Naive thymus-derived CD4-positive, alpha-beta T cell (primary cell): ENCODE results near the gene FBXL16. TPM values are rescaled to one million over a fixed set of nuclear protein-coding genes. Genes with fewer than 3 reads are reported as not detected.

Source experiments
- ATAC-seq: fragments of 150-1000 bp; cut with Tn5 transposase; 2 replicates; pipeline ENCODE4 v1.10.0; 2021; ENCODE audit warnings: mild to moderate bottlenecking, moderate library complexity
- CTCF ChIA-PET: fragments of 350-600 bp; sonication (Branson Sonifier 250); formaldehyde crosslinking; loops from one replicate; lab custom pipeline; 2021; ENCODE audit warnings: antibody characterized with exemption; lab: Charles Lee
- POLR2A ChIA-PET: fragments of 350-600 bp; sonication (Branson Sonifier 250); formaldehyde crosslinking; loops from one replicate; lab custom pipeline; 2021; ENCODE audit warnings: antibody characterized with exemption, inconsistent platforms; lab: Charles Lee
- DNase-seq, 9 donors: peaks; one replicate each; pipeline versions ENCODE4 v3.0.0 to v3.0.0-alpha.2; 2020 to 2022; ENCODE audit warnings: mixed read lengths in 1 of 9
- H3K27ac ChIP-seq: one replicate; pipeline ENCODE4 v1.7.0; 2013; ENCODE audit warnings: mild to moderate bottlenecking, low read depth, low read length, moderate library complexity
- H3K27me3 ChIP-seq, 2 donors: one replicate each; pipeline ENCODE4 v1.7.0; 2013; ENCODE audit warnings: low read length in 2 of 2, mild to moderate bottlenecking in 2 of 2, moderate library complexity in 2 of 2; ENCODE audit not compliant: control insufficient read depth in 2 of 2, insufficient read depth in 2 of 2
- H3K36me3 ChIP-seq, 3 experiments: 1 replicate in 2 of 3; 2 replicates in 1 of 3; pipeline ENCODE4 v1.7.0; 2013; ENCODE audit warnings: low read length in 3 of 3, mild to moderate bottlenecking in 3 of 3, moderate library complexity in 1 of 3; ENCODE audit not compliant: insufficient read depth in 3 of 3, control insufficient read depth in 2 of 3
- H3K4me1 ChIP-seq, 2 donors: one replicate each; pipeline ENCODE4 v1.7.0; 2013; ENCODE audit warnings: low read length in 2 of 2, mild to moderate bottlenecking in 2 of 2, moderate library complexity in 1 of 2; ENCODE audit not compliant: control insufficient read depth in 2 of 2, insufficient read depth in 2 of 2
- H3K4me3 ChIP-seq: 2 replicates; pipeline ENCODE4 v1.7.0; 2013; ENCODE audit warnings: mild to moderate bottlenecking, low read length
- H3K9me3 ChIP-seq, 3 experiments: 1 replicate in 2 of 3; 2 replicates in 1 of 3; pipeline ENCODE4 v1.7.0; 2013; ENCODE audit warnings: low read length in 3 of 3; ENCODE audit not compliant: control insufficient read depth in 2 of 3
- H3K27ac Mint-ChIP-seq, 9 donors: one replicate each; pipeline ENCODE4 v1.8.0; 2020 to 2022; ENCODE audit warnings: mixed read lengths in 9 of 9, mild to moderate bottlenecking in 8 of 9, moderate library complexity in 5 of 9, inconsistent platforms in 2 of 9
- H3K27me3 Mint-ChIP-seq, 5 donors: one replicate each; pipeline ENCODE4 v1.8.0; 2021 to 2022; ENCODE audit warnings: mixed read lengths in 5 of 5, mild to moderate bottlenecking in 1 of 5
- H3K36me3 Mint-ChIP-seq, 5 donors: one replicate each; pipeline ENCODE4 v1.8.0; 2020 to 2022; ENCODE audit warnings: mixed read lengths in 5 of 5, mild to moderate bottlenecking in 3 of 5, inconsistent platforms in 1 of 5
- H3K4me1 Mint-ChIP-seq, 7 donors: one replicate each; pipeline ENCODE4 v1.8.0; 2020 to 2022; ENCODE audit warnings: mixed read lengths in 7 of 7, mild to moderate bottlenecking in 3 of 7, inconsistent platforms in 1 of 7
- H3K4me3 Mint-ChIP-seq, 10 donors: one replicate each; pipeline ENCODE4 v1.8.0; 2020 to 2022; ENCODE audit warnings: mild to moderate bottlenecking in 10 of 10, mixed read lengths in 10 of 10, moderate library complexity in 6 of 10, inconsistent platforms in 2 of 10
- H3K9me3 Mint-ChIP-seq, 11 donors: one replicate each; pipeline ENCODE4 v1.8.0; 2020 to 2022; ENCODE audit warnings: mixed read lengths in 11 of 11, mild to moderate bottlenecking in 4 of 11, inconsistent platforms in 1 of 11, moderate library complexity in 1 of 11
- intact Hi-C, 2 donors: fragments of 100-400 bp; cut with micrococcal nuclease; formaldehyde crosslinking; loops; one replicate each; pipeline ENCODE4 v1.15.1; 2023
- polyA plus RNA-seq, 2 donors: library from polyadenylated mRNA; unstranded; fragments of 300-500 nt; fragmentation: Illumina TruSeq; gene quantifications; one replicate each; pipeline ENCODE4 v1.2.3, GENCODE V29; 2021
- total RNA-seq, 6 experiments: library from RNA in 5 of 6; stranded (reverse) in 5 of 6; gene quantifications; 1 replicate in 5 of 6; 2 replicates in 1 of 6; pipeline ENCODE4 v1.2.3 and lab custom pipeline; 2021 to 2026

Gene FBXL16
- total and polyA plus RNA-seq, 7 experiments from 2014 or later = 11.1 to 45.4 (median 18.0) TPM

- H3K4me1 Mint-ChIP-seq = peaks cover 0 to 24% (median 17%) of the 10 kb centered on the region in 7 donors
- H3K27ac ChIP-seq = no peak overlapping the region
- intact Hi-C loops = loop anchor here in 1 of 2 donors (10.0 kb wide), 1 partner anchor 258 kb away; the partner anchor contains the start of gene LMF1
- no peaks in the 10 kb centered on the region for H3K36me3 ChIP-seq
- no peak for DNase-seq
- H3K9me3 ChIP-seq = no peaks in the 10 kb centered on the region
- no peaks in the 10 kb centered on the region for H3K36me3 Mint-ChIP-seq
- no peak overlapping the region for H3K27ac Mint-ChIP-seq
- CTCF ChIA-PET = interaction anchor here (0.9 kb wide), 3 partner anchors 9 to 68 kb away, joined by 3 read pairs; partner anchors contain the start of gene CCDC78
- no peaks in the 10 kb centered on the region for H3K27me3 ChIP-seq
- peaks cover 17 to 20% of the 10 kb centered on the region in 2 donors for H3K4me1 ChIP-seq
- H3K4me3 ChIP-seq = no peak overlapping the region
- POLR2A ChIA-PET = interaction anchor here (0.6 to 1.5 kb wide), 4 partner anchors 13 to 1498 kb away, joined by 3 to 7 read pairs (median 4); partner anchors contain the start of gene PGP
- peak overlapping the region in 5 of 10 donors; percentile 44 to 70 (median 51) for H3K4me3 Mint-ChIP-seq
- no peak for ATAC-seq
- H3K27me3 Mint-ChIP-seq = peaks cover 0 to 31% (median 4%) of the 10 kb centered on the region in 5 donors
- no peaks in the 10 kb centered on the region for H3K9me3 Mint-ChIP-seq
Measured at GRCh38 chr16:716768-717325, 11.2 kb upstream of the FBXL16 start.

GRCh38 chr16:716200-716568, 10.6 kb upstream of the FBXL16 start:
- no peak for ATAC-seq
- peaks cover 0 to 24% (median 17%) of the 10 kb centered on the region in 7 donors for H3K4me1 Mint-ChIP-seq
- Histone ChIP-seq H3K27ac (no peak overlapping the region), H3K4me3 (no peak overlapping the region), H3K4me1 (peaks cover 13 to 16% of the 10 kb centered on the region in 2 donors), H3K36me3 (no peaks in the 10 kb centered on the region), H3K27me3 (peaks cover 0 to 3% of the 10 kb centered on the region in 2 donors), H3K9me3 (no peaks in the 10 kb centered on the region)
- no peaks in the 10 kb centered on the region for H3K9me3 Mint-ChIP-seq
- no peak for DNase-seq
- POLR2A ChIA-PET = interaction anchor here (0.9 to 1.5 kb wide), 6 partner anchors 11 to 1499 kb away, joined by 3 to 7 read pairs (median 4); partner anchors contain the start of genes CIAO3, HAGHL, PGP and WDR24
- H3K27ac Mint-ChIP-seq = peak overlapping the region in 1 of 9 donors; percentile 82
- H3K27me3 Mint-ChIP-seq = peaks cover 0 to 31% (median 4%) of the 10 kb centered on the region in 5 donors
- CTCF ChIA-PET = interaction anchor here (0.6 to 0.9 kb wide), 2 partner anchors 20 to 68 kb away, joined by 3 read pairs; no protein-coding TSS in a partner anchor
- H3K4me3 Mint-ChIP-seq = peak overlapping the region; percentile 27 to 81 (median 56)
- H3K36me3 Mint-ChIP-seq = no peaks in the 10 kb centered on the region
- intact Hi-C loops = loop anchor here in 1 of 2 donors (10.0 kb wide), 1 partner anchor 259 kb away; the partner anchor contains the start of gene LMF1

GRCh38 chr16:715477-716199, 10.0 kb upstream of the FBXL16 start:
- Histone ChIP-seq H3K36me3 (no peaks in the 10 kb centered on the region), H3K4me1 (peaks cover 13% of the 10 kb centered on the region in 2 donors), H3K27ac (no peak overlapping the region), H3K27me3 (peaks cover 0 to 4% of the 10 kb centered on the region in 2 donors), H3K9me3 (no peaks in the 10 kb centered on the region), H3K4me3 (peak overlapping the region; percentile 30)
- DNase-seq = peak in 1 of 9 donors; percentile 53
- Mint-ChIP-seq H3K4me1 (peaks cover 0 to 24% (median 17%) of the 10 kb centered on the region in 7 donors), H3K9me3 (no peaks in the 10 kb centered on the region), H3K36me3 (no peaks in the 10 kb centered on the region), H3K27ac (no peak overlapping the region), H3K27me3 (peaks cover 0 to 31% (median 4%) of the 10 kb centered on the region in 5 donors), H3K4me3 (peak overlapping the region in 9 of 10 donors; percentile 27 to 81 (median 61))
- peak; percentile 2 for ATAC-seq
- intact Hi-C loops = loop anchor here in 1 of 2 donors (1.0 to 10.0 kb wide), 3 partner anchors 12 to 259 kb away; partner anchors contain the start of genes HAGHL and LMF1
- CTCF ChIA-PET = interaction anchor here (0.6 to 0.7 kb wide), 2 partner anchors 17 to 21 kb away, joined by 3 read pairs; no protein-coding TSS in a partner anchor
- POLR2A ChIA-PET = interaction anchor here (0.6 to 1.5 kb wide), 8 partner anchors 12 to 1499 kb away, joined by 3 to 7 read pairs (median 3); partner anchors contain the start of genes CIAO3, HAGHL, PGP and WDR24

- H3K27me3 ChIP-seq = peaks cover 0 to 4% of the 10 kb centered on the region in 2 donors
- H3K27ac ChIP-seq = no peak within 1 kb of the TSS
- Mint-ChIP-seq H3K27ac (peak within 1 kb of the TSS in 1 of 9 donors; percentile 11), H3K36me3 (no peaks in the 10 kb centered on the region), H3K4me3 (peak within 1 kb of the TSS in 9 of 10 donors; percentile 27 to 81 (median 61)), H3K4me1 (peaks cover 0 to 17% (median 12%) of the 10 kb centered on the region in 7 donors), H3K27me3 (peaks cover 0 to 28% (median 5%) of the 10 kb centered on the region in 5 donors), H3K9me3 (no peaks in the 10 kb centered on the region)
- H3K36me3 ChIP-seq = no peaks in the 10 kb centered on the region
- DNase-seq = peak; percentile 67 to 97 (median 82)
- ATAC-seq = peak; percentile 95
- CTCF ChIA-PET = interaction anchor here (0.7 kb wide), 1 partner anchor 18 kb away, joined by 3 read pairs; no protein-coding TSS in a partner anchor
- peaks cover 5 to 7% of the 10 kb centered on the region in 2 donors for H3K4me1 ChIP-seq
- POLR2A ChIA-PET = interaction anchor here (0.6 to 1.7 kb wide), 7 partner anchors 19 to 74 kb away, joined by 3 to 7 read pairs (median 4); partner anchors contain the start of genes CHTF18 and WDR24
- intact Hi-C loops = loop anchor here in 1 of 2 donors (1.0 to 10.0 kb wide), 4 partner anchors 12 to 260 kb away; partner anchors contain the start of genes HAGHL and LMF1
- peak within 1 kb of the TSS; percentile 30 for H3K4me3 ChIP-seq
- H3K9me3 ChIP-seq = no peaks in the 10 kb centered on the region
Measured at GRCh38 chr16:714558-715476, 9.2 kb upstream of the FBXL16 start, which contains the start of gene METRN. TSS of gene METRN (plus strand) at chr16:715118. CDS start at chr16:715290, 172 bp downstream.

GRCh38 chr16:714079-714478, 8.5 kb upstream of the FBXL16 start:
- Mint-ChIP-seq H3K27ac (peak overlapping the region in 1 of 9 donors; percentile 11), H3K27me3 (peaks cover 0 to 27% (median 6%) of the 10 kb centered on the region in 5 donors), H3K9me3 (no peaks in the 10 kb centered on the region), H3K4me3 (peak overlapping the region in 3 of 10 donors; percentile 13 to 47 (median 26)), H3K4me1 (peaks cover 0 to 10% (median 8%) of the 10 kb centered on the region in 7 donors), H3K36me3 (no peaks in the 10 kb centered on the region)
- DNase-seq (no peak), ATAC-seq (no peak)
- Histone ChIP-seq H3K27me3 (peaks cover 0 to 4% of the 10 kb centered on the region in 2 donors), H3K4me3 (no peak overlapping the region), H3K9me3 (no peaks in the 10 kb centered on the region), H3K4me1 (peaks cover 0 to 4% of the 10 kb centered on the region in 2 donors), H3K27ac (no peak overlapping the region), H3K36me3 (no peaks in the 10 kb centered on the region)
- intact Hi-C loops = loop anchor here in 1 of 2 donors (1.0 to 10.0 kb wide), 2 partner anchors 125 to 261 kb away; partner anchors contain the start of gene LMF1
- POLR2A ChIA-PET = interaction anchor here (0.7 to 1.7 kb wide), 4 partner anchors 11 to 75 kb away, joined by 3 to 5 read pairs (median 4); partner anchors contain the start of gene CHTF18
- CTCF ChIA-PET = interaction anchor here (1.1 kb wide), 1 partner anchor 14 kb away, joined by 4 read pairs; no protein-coding TSS in a partner anchor
